NB4 (cell line): ENCODE data around the gene ZC3H12D.

Source experiments
- POLR2A ChIP-seq: IDR thresholded peaks from 2 replicates; pipeline ENCODE4 v1.6.1; 2011; ENCODE audit warnings: mild to moderate bottlenecking; ENCODE audit not compliant: insufficient read length; ENCODE audit errors: extremely low read depth
- TF ChIP-seq, protein P1 (sequence below): IDR thresholded peaks from one replicate; pipeline ENCODE4 v1.5.1; 2012; ENCODE audit warnings: low read depth, low read length

GRCh38 chr6:149429427-149430360 lies 55.1 kb downstream of the ZC3H12D start:
- TF ChIP-seq, protein P1, sequence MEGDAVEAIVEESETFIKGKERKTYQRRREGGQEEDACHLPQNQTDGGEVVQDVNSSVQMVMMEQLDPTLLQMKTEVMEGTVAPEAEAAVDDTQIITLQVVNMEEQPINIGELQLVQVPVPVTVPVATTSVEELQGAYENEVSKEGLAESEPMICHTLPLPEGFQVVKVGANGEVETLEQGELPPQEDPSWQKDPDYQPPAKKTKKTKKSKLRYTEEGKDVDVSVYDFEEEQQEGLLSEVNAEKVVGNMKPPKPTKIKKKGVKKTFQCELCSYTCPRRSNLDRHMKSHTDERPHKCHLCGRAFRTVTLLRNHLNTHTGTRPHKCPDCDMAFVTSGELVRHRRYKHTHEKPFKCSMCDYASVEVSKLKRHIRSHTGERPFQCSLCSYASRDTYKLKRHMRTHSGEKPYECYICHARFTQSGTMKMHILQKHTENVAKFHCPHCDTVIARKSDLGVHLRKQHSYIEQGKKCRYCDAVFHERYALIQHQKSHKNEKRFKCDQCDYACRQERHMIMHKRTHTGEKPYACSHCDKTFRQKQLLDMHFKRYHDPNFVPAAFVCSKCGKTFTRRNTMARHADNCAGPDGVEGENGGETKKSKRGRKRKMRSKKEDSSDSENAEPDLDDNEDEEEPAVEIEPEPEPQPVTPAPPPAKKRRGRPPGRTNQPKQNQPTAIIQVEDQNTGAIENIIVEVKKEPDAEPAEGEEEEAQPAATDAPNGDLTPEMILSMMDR, result no peak
- TF ChIP-seq POLR2A, result no peak
